ENCODE results near the gene SENP2. TPM values are rescaled to one million over a fixed set of nuclear protein-coding genes. Genes with fewer than 3 reads are reported as not detected.
"Not testable (repeated sequence)": the region's sequence is repeated elsewhere in the genome, so short reads cannot be mapped to it uniquely, and the experiment has no call there.

The SENP2 gene
- polyA plus RNA-seq, 3 donors: 43.9 to 48.6 (median 48.1) TPM

DNA sequence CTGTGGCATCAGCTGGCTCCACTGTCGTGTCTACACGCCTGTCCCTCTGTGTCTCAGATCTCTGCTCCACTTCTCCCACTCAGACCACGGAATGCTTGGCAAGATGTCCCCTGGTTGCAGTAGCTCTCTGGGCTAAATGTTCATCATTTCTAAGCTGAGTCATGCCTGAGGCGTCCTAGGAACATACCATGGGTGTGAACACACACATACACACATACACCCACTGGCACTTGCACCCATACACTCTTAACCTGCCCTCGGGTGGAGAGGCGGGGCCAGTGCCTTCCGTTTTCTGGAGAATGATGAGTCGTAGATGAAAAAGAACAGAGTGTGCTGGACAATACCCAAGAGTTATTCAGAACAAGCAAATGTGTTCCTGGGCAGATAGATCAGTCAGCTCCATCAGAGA is 72.4 kb downstream of the SENP2 start:
- no peak for DNase-seq (ENCODE audit: extremely low read depth in 1 of 11, low read depth in 9 of 11, low spot score in 4 of 11)

DNA sequence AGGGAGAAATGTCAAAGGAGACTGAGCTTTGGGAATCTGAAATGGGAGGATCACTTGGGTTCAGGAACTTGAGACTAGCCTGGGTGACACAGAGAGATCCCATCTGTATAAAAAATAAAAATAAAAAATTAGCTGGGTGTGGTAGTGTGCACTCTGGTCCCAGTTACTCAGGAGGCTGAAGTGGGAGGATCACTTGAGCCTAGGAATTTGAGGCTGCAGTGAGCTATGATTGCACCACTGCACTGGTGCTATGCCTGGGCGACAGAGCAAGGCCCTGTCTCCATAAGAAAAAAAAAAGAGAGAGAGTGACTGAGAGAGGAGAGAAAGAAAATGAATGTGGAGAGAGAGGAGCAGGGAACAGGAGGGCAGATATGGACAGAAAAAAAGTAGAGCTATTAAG is 72.8 kb downstream of the SENP2 start:
- no peak for DNase-seq (ENCODE audit: extremely low read depth in 1 of 11, low read depth in 9 of 11, low spot score in 4 of 11)

- peak; percentile 55 to 77 (median 68) for DNase-seq (ENCODE audit: extremely low read depth in 1 of 11, low read depth in 9 of 11, low spot score in 4 of 11)
Measured at GRCh38 chr3:185659942-185660921, 74.1 kb downstream of the SENP2 start.

DNA sequence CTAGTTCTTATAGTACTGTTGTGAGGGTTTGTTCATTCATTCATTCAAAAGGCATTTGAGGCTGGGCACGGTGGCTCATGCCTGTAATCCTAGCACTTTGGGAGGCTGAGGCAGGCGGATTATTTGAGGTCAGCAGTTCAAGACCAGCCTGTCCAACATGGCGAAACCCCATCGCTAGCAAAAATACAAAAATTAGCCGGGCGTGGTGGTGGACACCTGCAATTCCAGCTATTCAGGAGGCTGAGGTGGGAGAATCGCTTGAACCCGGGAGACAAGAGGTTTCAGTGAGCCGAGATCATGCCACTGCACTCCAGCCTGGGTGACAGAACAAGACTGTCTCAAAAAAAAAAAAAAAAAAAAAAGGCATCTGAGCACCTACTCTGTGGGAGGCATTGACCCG is 75.2 kb downstream of the SENP2 start:
- not testable (repeated sequence) for DNase-seq (ENCODE audit: extremely low read depth in 1 of 11, low read depth in 9 of 11, low spot score in 4 of 11)

DNA sequence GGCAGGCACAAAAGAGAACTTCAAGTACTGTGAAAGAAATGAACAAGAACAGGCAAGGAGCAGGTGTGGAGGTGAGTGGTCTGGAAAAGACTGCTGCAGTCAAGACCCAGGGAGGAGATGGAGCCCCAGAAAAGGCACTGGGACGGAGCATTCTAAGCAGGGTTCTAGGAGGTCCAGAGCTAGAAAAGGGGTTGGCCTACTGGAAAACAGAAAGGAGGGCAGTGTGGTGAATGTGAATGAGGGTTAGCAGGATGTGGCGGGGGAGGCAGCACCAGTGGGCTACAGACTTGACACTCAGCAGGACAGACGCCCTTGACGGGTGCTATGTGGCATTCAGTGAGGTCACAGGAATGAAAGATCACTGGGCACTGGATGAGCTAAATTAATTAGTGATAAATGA is 75.7 kb downstream of the SENP2 start:
- no peak for DNase-seq (ENCODE audit: extremely low read depth in 1 of 11, low read depth in 9 of 11, low spot score in 4 of 11)

- DNase-seq (ENCODE audit: extremely low read depth in 1 of 11, low read depth in 9 of 11, low spot score in 4 of 11): no peak
Measured at GRCh38 chr3:185663929-185664328, 77.8 kb downstream of the SENP2 start.

- no peak for DNase-seq (ENCODE audit: extremely low read depth in 1 of 11, low read depth in 9 of 11, low spot score in 4 of 11)
Measured at GRCh38 chr3:185667574-185667973, 81.5 kb downstream of the SENP2 start.

DNA sequence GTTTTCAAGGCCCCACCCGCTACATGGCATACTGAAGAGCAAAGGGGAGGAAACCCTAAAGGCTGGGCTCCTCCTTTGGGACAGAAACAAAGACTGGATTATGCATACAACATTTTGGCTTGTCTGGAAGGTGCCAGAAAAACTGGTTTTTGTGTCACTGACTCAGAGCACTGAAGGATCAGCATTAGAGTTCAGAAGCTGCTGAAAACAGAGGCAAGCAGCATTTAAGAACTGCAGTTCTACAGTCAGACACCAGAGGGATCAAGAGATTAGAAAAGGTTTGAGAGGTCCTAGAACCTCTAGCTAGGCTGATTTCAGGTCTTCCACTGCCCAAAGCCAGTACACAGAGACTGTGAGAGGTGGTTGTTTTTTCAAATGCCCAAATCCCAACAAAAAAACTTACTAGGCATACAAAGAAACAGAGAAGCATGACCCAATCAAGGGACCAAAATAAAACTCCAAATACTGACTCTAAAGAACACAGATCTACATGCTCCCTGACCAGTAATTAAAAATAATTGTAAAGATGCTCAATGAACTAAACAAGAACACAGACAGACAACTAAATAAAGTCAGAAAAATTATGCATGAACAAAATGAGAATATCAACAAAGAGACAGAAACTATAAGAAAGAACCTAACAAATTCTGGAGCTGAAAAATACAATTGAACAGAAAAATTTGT is 91.2 kb downstream of the SENP2 start:
- DNase-seq (ENCODE audit: extremely low read depth in 1 of 11, low read depth in 9 of 11, low spot score in 4 of 11): peak; percentile 25 to 60 (median 36)

DNA sequence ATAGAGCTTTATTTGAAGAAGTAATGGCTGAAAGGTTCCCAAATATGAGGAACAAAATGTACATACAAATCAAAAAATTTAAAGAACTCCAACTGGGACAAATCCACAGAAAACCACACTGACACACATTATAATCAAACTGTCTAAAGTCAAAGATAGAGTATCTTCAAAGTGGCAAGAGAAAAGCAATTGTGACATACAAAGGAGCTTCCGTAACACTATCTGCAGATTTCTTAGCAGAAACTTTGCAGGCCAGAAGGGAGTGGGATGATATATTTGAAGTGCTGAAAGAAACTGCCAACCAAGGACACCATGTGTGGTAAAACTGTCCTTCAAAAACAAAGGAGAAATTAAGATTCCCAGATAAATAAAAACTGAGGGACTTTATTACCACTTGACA is 91.9 kb downstream of the SENP2 start:
- no peak for DNase-seq (ENCODE audit: extremely low read depth in 1 of 11, low read depth in 9 of 11, low spot score in 4 of 11)

- no peak for DNase-seq (ENCODE audit: extremely low read depth in 1 of 11, low read depth in 9 of 11, low spot score in 4 of 11)
Measured at GRCh38 chr3:185680231-185680630, 94.1 kb downstream of the SENP2 start.

Other genes starting within 250 kb of the SENP2 start
- gene MAP3K13, start 223.2 kb upstream of the SENP2 start, polyA plus RNA-seq (ENCODE audit: insufficient read length in 3 of 3): 10 to 100 TPM; 45.8 to 68.2 (median 47.5) TPM
- 10 to 100 TPM; 27.9 to 31.5 (median 30.6) TPM for gene TMEM41A, start 87.3 kb upstream of the SENP2 start, polyA plus RNA-seq (ENCODE audit: insufficient read length in 3 of 3)
- gene LIPH, start 33.7 kb upstream of the SENP2 start, polyA plus RNA-seq (ENCODE audit: insufficient read length in 3 of 3): 1 to 10 TPM; 1.1 to 2.7 (median 2.0) TPM
- gene IGF2BP2, start 238.7 kb downstream of the SENP2 start, polyA plus RNA-seq (ENCODE audit: insufficient read length in 3 of 3): 100 to 1,000 TPM; 102 to 117 (median 105) TPM

Measured in renal cortex interstitium (tissue), 11 donors.